Stromal cell of bone marrow (primary cell): ENCODE results near the gene ATP11A.

ENCODE experiments used
- DNase-seq: peaks from one replicate; pipeline ENCODE4 v3.0.0-alpha.2; 2012; ENCODE audit warnings: low read depth

Gene ATP11A

DNA sequence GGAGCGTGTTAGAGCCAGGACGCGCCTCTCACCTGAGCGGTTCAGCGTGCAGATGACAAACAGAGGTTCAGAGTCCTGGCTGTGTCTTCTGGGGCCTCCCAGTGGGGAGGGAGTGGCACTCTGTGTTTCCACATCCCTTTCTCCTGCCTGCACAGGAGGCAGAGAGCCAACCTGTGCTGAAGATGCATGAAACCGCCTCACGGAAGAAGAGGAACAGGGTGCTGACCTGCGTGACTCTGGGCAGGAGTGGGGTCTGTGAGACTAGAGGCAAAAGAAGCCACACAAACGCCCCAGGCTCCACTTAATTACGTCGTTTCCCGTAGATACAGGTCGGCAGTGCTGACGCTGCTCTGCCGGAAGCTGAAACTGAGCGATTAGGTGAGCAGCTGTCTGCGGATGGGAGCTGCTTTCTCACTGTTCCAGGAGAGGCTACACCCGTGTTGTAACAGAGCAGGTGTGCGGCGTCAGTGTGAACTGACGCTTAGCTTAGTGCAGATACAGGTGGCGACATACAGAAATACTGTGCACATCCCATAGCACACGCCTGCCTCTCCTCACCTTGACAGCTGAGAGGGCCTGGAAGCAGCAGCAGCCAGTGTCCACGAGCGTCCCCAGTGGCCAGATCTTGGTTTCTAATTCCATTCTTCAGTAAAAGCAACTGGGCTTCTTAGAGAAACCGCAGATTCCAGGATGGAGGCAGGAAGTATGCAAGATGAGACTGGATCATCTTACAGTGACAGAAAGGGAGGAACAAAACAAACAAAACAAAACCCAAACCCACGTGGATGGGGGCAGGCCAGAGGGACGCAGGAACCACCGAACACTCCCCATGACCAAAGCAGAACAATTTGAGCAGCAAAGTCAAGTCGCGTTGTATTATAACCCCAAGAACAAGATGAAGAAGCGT lies 241.4 kb downstream of the ATP11A start:
- peak; percentile 56 for DNase-seq

DNA sequence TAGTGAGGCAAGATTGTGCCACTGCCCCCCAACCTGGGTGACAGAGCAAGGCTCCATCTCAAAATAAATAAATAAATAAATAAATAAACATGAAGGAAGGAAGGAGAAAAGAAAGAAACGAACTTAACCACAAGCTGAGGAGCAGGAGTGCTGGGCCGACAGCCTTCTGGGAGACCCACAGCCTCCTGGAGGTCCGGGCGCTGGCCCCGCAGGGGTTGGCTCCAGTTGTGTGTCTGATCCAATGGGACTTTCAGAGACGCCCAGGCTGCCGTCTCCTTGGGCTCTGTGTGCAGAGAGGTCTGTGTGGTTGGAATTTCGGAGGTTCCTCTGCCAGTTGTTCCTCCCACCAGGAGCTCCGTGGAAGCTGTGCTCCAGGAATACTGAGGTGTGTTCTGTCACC lies 243.1 kb downstream of the ATP11A start:
- no peak for DNase-seq

DNA sequence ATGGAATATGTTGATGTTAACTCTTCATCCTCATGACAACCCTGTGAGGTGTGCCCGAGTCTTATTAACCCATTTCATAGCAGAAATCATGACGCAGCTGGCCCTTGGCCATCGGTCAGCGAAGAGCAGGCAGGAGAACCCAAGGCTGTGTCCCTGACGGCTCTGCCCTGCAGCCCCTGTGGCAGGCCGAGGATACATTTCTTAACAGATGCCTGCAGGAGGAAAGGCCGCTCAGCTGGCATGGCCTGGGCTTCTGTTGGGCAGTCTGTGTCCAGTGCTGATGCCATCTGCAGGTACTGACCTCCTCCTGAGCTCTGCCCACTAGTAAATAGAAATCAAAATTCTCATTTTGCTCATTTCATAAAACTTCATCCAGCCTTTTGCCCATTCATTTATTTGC lies 243.8 kb downstream of the ATP11A start:
- DNase-seq = no peak

DNA sequence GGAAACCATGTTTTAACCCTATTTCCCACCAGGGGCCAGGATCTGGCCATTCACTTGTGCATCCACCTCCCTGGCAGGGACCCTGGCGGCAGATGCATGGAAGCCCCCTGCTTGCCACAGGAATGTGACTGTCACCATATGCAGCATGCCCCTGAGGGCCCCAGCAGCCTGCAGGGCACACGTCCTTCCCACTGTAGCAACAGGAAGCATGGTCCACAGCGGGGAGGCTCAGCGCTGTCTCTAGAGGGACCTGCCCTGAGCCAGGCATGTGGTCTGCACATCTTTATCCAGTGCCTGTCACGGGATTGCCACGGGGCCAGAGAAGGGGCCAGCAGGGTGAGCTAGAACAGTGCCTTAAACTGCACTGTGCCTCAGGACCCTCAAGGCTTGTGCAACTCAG lies 244.2 kb downstream of the ATP11A start:
- no peak for DNase-seq
